ENCODE data around the gene MICALL1. TPM values are rescaled to one million over a fixed set of nuclear protein-coding genes. Genes with fewer than 3 reads are reported as not detected.

MICALL1 gene
- total and polyA plus RNA-seq, 2 of the 13 experiments (the other 11 are each of a cell fraction or from before 2014, with no cell fraction given) = 7.6 to 10.6 TPM

GRCh38 chr22:37896939-37897338 lies 9.2 kb upstream of the MICALL1 start (continued):
- TF ChIP-seq HIVEP1 (CRISPR knock-in tag; IDR thresholded peaks at IDR 0.05) (no peak), ZNF598 (CRISPR knock-in tag; IDR thresholded peaks at IDR 0.05; ENCODE audit: borderline replicate concordance) (peak; percentile 43; the same call in 1 of the 2 replicates), TBL1XR1 (IDR thresholded peaks at IDR 0.05; ENCODE audit: borderline replicate concordance, low read length, partially characterized antibody) (peak; percentile 83), THRA (CRISPR knock-in tag; IDR thresholded peaks at IDR 0.05; ENCODE audit: borderline replicate concordance) (peak; percentile 98), ZSCAN5A (CRISPR knock-in tag; IDR thresholded peaks at IDR 0.05; ENCODE audit: borderline replicate concordance) (no peak), SKIL (CRISPR knock-in tag; IDR thresholded peaks at IDR 0.05; ENCODE audit: borderline replicate concordance) (0 out of 2 replicates have a peak, but pooled peaks have one; percentile 22), HNRNPLL (IDR thresholded peaks at IDR 0.05; ENCODE audit: low read depth, low read length, poor library complexity, severe bottlenecking) (no peak), FOXK1 (CRISPR knock-in tag; IDR thresholded peaks at IDR 0.05; ENCODE audit: borderline replicate concordance, low read depth) (no peak), ZSCAN20 (CRISPR knock-in tag; IDR thresholded peaks at IDR 0.05; ENCODE audit: borderline replicate concordance) (0 out of 2 replicates have a peak, but pooled peaks have one; percentile 31), ZBTB37 (CRISPR knock-in tag; IDR thresholded peaks at IDR 0.05) (0 out of 2 replicates have a peak, but pooled peaks have one; percentile 32), ZNF331 (CRISPR knock-in tag; IDR thresholded peaks at IDR 0.05) (peak; percentile 8; the same call in 1 of the 2 replicates), RFX5 (IDR thresholded peaks at IDR 0.05; ENCODE audit: low read depth, low read length) (no peak), FOXJ3 (CRISPR knock-in tag; IDR thresholded peaks at IDR 0.05; ENCODE audit: borderline replicate concordance) (peak; percentile 16; the same call in 1 of the 2 replicates), ZNF687 (CRISPR knock-in tag; IDR thresholded peaks at IDR 0.05) (peak; percentile 26; the same call in 1 of the 2 replicates), ZNF282 (IDR thresholded peaks at IDR 0.05; ENCODE audit: partially characterized antibody) (no peak), KLF15 (CRISPR knock-in tag; IDR thresholded peaks at IDR 0.05; ENCODE audit: borderline replicate concordance) (no peak), BCL6 (CRISPR knock-in tag; IDR thresholded peaks at IDR 0.05) (peak; percentile 100), HNF4A (CRISPR knock-in tag; IDR thresholded peaks at IDR 0.05) (peak; percentile 43), ZNF790 (CRISPR knock-in tag; IDR thresholded peaks at IDR 0.05; ENCODE audit: borderline replicate concordance) (no peak)
